HepG2 (cell line): ENCODE results near the gene MRPL27. TPM values are rescaled to one million over a fixed set of nuclear protein-coding genes. Genes with fewer than 3 reads are reported as not detected.

Source experiments
- CENPT ChIP-seq: sonication (generic); formaldehyde crosslinking; IDR thresholded peaks from 2 replicates; pipeline ENCODE4 v1.8.0; 2022; ENCODE audit warnings: low read depth, mild to moderate bottlenecking, moderate library complexity, missing genetic modification reagents
- NFE2L2 ChIP-seq: fragments of 150-350 bp; IDR thresholded peaks from 2 replicates; pipeline ENCODE4 v1.6.1; 2014; ENCODE audit warnings: low read length
- NPAS2 ChIP-seq: sonication (generic); formaldehyde crosslinking; IDR thresholded peaks from 2 replicates; pipeline ENCODE4 v1.8.0; 2022; ENCODE audit warnings: mild to moderate bottlenecking, missing genetic modification reagents, borderline replicate concordance
- PAX8 ChIP-seq: sonication (generic); formaldehyde crosslinking; IDR thresholded peaks from 2 replicates; pipeline ENCODE4 v1.8.0; 2022; ENCODE audit warnings: mild to moderate bottlenecking, missing genetic modification reagents, borderline replicate concordance
- TBX2 ChIP-seq: sonication (generic); formaldehyde crosslinking; IDR thresholded peaks from 2 replicates; pipeline ENCODE4 v1.5.0; 2020; ENCODE audit warnings: missing genetic modification reagents, mild to moderate bottlenecking, borderline replicate concordance
- TCF7L2 ChIP-seq: IDR thresholded peaks from 2 replicates; pipeline ENCODE4 v1.6.1; 2011; ENCODE audit warnings: mild to moderate bottlenecking, low read depth, low read length, moderate library complexity
- TEAD2 ChIP-seq: sonication (generic); formaldehyde crosslinking; IDR thresholded peaks from 2 replicates; pipeline ENCODE4 v1.9.0; 2021; ENCODE audit warnings: missing genetic modification reagents
- ZNF609 ChIP-seq: sonication (generic); formaldehyde crosslinking; IDR thresholded peaks from 2 replicates; pipeline ENCODE4 v1.4.0; 2020; ENCODE audit warnings: mild to moderate bottlenecking, missing genetic modification reagents, borderline replicate concordance
- ZNF704 ChIP-seq: sonication (generic); formaldehyde crosslinking; IDR thresholded peaks from 2 replicates; pipeline ENCODE4 v1.8.1; 2023; ENCODE audit warnings: mild to moderate bottlenecking, inconsistent platforms, moderate library complexity, missing genetic modification reagents, borderline replicate concordance
- polyA plus RNA-seq, 8 experiments: library from polyadenylated mRNA; depleted of rRNA in 3 of 8; stranded (reverse) in 7 of 8; unstranded in 1 of 8; fragments of >200 nt; fragmentation: Illumina TruSeq in 4 of 8; extraction: Trizol in 4 of 8; gene quantifications; 2 replicates each; pipeline versions ENCODE4 v1.2.1 to v1.2.3, GENCODE V29; 2011 to 2016; ENCODE audit warnings: low read depth in 4 of 8, missing spikeins in 1 of 8, mixed read lengths in 1 of 8; ENCODE audit not compliant: insufficient read depth in 1 of 8
- total RNA-seq, 5 experiments: library from RNA; depleted of rRNA; stranded (reverse); fragments of >200 nt; fragmentation: Illumina TruSeq; extraction: Trizol; gene quantifications; 2 replicates each; pipeline ENCODE4 v1.2.3, GENCODE V29; 2016; ENCODE audit warnings: low read depth in 1 of 5
- TF ChIP-seq, protein P1 (sequence below): sonication (generic); formaldehyde crosslinking; IDR thresholded peaks from 2 replicates; pipeline ENCODE4 v1.4.0; 2020; ENCODE audit warnings: missing genetic modification reagents
- TF ChIP-seq, protein P2 (sequence below): sonication (generic); formaldehyde crosslinking; IDR thresholded peaks from 2 replicates; pipeline ENCODE4 v1.4.0; 2020; ENCODE audit warnings: missing genetic modification reagents, mild to moderate bottlenecking, borderline replicate concordance
- TF ChIP-seq, protein P3 (sequence below): sonication (generic); formaldehyde crosslinking; IDR thresholded peaks from 2 replicates; pipeline ENCODE4 v1.9.0; 2022; ENCODE audit warnings: missing genetic modification reagents, mild to moderate bottlenecking, borderline replicate concordance
- TF ChIP-seq, protein P4 (sequence below): IDR thresholded peaks from 2 replicates; pipeline ENCODE4 v1.6.1; 2016; ENCODE audit warnings: missing compliant biosample characterization, missing genetic modification reagents, borderline replicate concordance

MRPL27 gene
- total and polyA plus RNA-seq, 2 of the 13 experiments (the other 11 are each of a cell fraction or from before 2014, with no cell fraction given) = 137 to 217 TPM

DNA sequence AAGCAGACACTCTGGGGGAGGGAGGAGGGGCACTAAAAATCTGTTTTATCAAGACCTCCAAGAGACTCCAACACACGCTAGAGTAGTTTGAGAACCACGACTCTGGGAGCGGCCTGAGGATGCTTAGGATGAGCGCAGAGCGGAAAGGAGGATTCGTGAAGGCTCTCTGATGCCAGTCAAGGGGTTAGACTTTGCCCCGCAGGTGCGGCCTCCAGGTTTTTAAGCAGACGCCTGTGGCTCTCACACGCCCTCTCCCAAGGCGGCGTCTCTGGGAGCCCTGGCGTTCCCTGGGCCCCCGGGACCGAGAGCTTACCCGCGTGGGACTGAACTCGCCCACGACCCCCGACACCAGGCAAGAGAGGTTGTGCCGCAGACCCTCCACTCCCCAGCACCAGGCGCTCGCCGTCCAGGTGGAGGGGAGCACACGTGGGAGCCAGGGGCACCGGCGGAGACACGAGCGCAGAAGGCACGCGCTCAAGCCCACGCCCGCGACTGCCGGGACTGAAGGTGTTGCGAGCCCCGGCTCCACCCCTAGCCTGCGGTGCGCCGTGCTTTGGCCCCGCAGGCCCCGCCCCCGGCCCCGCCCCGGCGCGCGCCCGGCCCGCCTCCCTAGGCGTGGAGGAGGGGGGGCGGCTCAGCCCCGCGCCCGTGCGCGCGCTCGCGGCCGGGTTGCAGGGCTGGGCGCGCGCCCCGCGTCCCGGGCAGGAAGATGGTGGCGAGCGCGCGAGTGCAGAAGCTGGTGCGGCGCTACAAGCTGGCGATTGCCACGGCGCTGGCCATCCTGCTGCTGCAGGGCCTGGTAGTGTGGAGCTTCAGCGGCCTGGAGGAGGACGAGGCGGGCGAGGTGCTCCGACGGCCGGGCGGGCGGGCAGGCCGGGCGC, 27.3 kb downstream of the MRPL27 start, which contains the start of gene XYLT2 (continued):
- TF ChIP-seq ZNF609 (CRISPR knock-in tag) = 0 out of 2 replicates have a peak, but pooled peaks have one; percentile 39
- TF ChIP-seq, protein P1, sequence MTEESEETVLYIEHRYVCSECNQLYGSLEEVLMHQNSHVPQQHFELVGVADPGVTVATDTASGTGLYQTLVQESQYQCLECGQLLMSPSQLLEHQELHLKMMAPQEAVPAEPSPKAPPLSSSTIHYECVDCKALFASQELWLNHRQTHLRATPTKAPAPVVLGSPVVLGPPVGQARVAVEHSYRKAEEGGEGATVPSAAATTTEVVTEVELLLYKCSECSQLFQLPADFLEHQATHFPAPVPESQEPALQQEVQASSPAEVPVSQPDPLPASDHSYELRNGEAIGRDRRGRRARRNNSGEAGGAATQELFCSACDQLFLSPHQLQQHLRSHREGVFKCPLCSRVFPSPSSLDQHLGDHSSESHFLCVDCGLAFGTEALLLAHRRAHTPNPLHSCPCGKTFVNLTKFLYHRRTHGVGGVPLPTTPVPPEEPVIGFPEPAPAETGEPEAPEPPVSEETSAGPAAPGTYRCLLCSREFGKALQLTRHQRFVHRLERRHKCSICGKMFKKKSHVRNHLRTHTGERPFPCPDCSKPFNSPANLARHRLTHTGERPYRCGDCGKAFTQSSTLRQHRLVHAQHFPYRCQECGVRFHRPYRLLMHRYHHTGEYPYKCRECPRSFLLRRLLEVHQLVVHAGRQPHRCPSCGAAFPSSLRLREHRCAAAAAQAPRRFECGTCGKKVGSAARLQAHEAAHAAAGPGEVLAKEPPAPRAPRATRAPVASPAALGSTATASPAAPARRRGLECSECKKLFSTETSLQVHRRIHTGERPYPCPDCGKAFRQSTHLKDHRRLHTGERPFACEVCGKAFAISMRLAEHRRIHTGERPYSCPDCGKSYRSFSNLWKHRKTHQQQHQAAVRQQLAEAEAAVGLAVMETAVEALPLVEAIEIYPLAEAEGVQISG (CRISPR knock-in tag) = peak; percentile 64
- TF ChIP-seq TEAD2 (CRISPR knock-in tag) = no peak
- TF ChIP-seq CENPT (CRISPR knock-in tag) = no peak; the same call in 1 of the 2 replicates
- no peak for TF ChIP-seq PAX8 (CRISPR knock-in tag)
- TF ChIP-seq NPAS2 (CRISPR knock-in tag) = no peak
- TF ChIP-seq, protein P2, sequence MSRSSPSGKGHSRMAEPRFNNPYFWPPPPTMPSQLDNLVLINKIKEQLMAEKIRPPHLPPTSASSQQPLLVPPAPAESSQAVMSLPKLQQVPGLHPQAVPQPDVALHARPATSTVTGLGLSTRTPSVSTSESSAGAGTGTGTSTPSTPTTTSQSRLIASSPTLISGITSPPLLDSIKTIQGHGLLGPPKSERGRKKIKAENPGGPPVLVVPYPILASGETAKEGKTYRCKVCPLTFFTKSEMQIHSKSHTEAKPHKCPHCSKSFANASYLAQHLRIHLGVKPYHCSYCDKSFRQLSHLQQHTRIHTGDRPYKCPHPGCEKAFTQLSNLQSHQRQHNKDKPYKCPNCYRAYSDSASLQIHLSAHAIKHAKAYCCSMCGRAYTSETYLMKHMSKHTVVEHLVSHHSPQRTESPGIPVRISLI (CRISPR knock-in tag) = no peak
- TF ChIP-seq ZNF704 = no peak; the same call in 1 of the 2 replicates
- TF ChIP-seq, protein P3, sequence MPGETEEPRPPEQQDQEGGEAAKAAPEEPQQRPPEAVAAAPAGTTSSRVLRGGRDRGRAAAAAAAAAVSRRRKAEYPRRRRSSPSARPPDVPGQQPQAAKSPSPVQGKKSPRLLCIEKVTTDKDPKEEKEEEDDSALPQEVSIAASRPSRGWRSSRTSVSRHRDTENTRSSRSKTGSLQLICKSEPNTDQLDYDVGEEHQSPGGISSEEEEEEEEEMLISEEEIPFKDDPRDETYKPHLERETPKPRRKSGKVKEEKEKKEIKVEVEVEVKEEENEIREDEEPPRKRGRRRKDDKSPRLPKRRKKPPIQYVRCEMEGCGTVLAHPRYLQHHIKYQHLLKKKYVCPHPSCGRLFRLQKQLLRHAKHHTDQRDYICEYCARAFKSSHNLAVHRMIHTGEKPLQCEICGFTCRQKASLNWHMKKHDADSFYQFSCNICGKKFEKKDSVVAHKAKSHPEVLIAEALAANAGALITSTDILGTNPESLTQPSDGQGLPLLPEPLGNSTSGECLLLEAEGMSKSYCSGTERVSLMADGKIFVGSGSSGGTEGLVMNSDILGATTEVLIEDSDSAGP = peak; percentile 90
- TF ChIP-seq TCF7L2 = no peak
- TF ChIP-seq NFE2L2 = no peak
- TF ChIP-seq, protein P4, sequence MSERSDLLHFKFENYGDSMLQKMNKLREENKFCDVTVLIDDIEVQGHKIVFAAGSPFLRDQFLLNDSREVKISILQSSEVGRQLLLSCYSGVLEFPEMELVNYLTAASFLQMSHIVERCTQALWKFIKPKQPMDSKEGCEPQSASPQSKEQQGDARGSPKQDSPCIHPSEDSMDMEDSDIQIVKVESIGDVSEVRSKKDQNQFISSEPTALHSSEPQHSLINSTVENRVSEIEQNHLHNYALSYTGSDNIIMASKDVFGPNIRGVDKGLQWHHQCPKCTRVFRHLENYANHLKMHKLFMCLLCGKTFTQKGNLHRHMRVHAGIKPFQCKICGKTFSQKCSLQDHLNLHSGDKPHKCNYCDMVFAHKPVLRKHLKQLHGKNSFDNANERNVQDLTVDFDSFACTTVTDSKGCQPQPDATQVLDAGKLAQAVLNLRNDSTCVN (CRISPR knock-in tag) = peak; percentile 37; the same call in 1 of the 2 replicates
- TF ChIP-seq TBX2 (CRISPR knock-in tag) = peak; percentile 40; the same call in 1 of the 2 replicates
